ENCODE results near the gene OPCML.

DNA sequence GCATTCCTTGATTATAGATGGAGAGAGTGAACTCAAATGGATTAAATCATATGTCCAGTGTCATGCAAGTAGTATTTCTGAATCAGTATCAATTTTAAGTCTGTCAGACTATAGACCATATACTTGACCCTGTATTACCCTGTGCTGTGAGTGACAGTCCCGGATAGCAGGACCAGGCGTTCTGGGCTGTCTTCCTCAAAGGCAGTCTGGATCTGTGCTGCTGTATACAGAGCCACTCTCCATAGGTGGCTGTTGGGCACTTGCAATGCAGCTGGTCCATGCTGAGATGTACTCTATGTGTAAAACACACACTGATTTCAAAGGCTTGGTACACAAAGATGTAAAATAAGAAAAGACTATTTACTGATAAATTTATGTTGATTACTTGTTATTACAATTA lies 294.3 kb downstream of the OPCML start:
- TF ChIP-seq, protein P1, sequence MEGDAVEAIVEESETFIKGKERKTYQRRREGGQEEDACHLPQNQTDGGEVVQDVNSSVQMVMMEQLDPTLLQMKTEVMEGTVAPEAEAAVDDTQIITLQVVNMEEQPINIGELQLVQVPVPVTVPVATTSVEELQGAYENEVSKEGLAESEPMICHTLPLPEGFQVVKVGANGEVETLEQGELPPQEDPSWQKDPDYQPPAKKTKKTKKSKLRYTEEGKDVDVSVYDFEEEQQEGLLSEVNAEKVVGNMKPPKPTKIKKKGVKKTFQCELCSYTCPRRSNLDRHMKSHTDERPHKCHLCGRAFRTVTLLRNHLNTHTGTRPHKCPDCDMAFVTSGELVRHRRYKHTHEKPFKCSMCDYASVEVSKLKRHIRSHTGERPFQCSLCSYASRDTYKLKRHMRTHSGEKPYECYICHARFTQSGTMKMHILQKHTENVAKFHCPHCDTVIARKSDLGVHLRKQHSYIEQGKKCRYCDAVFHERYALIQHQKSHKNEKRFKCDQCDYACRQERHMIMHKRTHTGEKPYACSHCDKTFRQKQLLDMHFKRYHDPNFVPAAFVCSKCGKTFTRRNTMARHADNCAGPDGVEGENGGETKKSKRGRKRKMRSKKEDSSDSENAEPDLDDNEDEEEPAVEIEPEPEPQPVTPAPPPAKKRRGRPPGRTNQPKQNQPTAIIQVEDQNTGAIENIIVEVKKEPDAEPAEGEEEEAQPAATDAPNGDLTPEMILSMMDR (IDR thresholded peaks at IDR 0.05) = no peak
- no peak for TF ChIP-seq POLR2A (IDR thresholded peaks at IDR 0.05)

Measured in lower leg skin (tissue), 3 donors.